Measurements from ENCODE around the gene RHEBL1.

RHEBL1 gene

GRCh38 chr12:49044660-49045059 is 25.1 kb downstream of the RHEBL1 start:
- no peak for DNase-seq (ENCODE audit: low spot score)
- no peak for TF ChIP-seq CTCF (IDR thresholded peaks at IDR 0.05; ENCODE audit: extremely low read depth, missing control alignments)

GRCh38 chr12:49043856-49044258 is 25.9 kb downstream of the RHEBL1 start:
- TF ChIP-seq CTCF (IDR thresholded peaks at IDR 0.05; ENCODE audit: extremely low read depth, missing control alignments) = peak; percentile 75
- peak; percentile 86 for DNase-seq (ENCODE audit: low spot score)

GRCh38 chr12:49043241-49043640 is 26.5 kb downstream of the RHEBL1 start:
- DNase-seq (ENCODE audit: low spot score) = no peak
- no peak for TF ChIP-seq CTCF (IDR thresholded peaks at IDR 0.05; ENCODE audit: extremely low read depth, missing control alignments)

- DNase-seq (ENCODE audit: low spot score) = no peak
- TF ChIP-seq CTCF (IDR thresholded peaks at IDR 0.05; ENCODE audit: extremely low read depth, missing control alignments) = no peak
Measured at GRCh38 chr12:49041881-49042484, 27.8 kb downstream of the RHEBL1 start.

GRCh38 chr12:49041036-49041880 is 28.5 kb downstream of the RHEBL1 start:
- no peak for TF ChIP-seq CTCF (IDR thresholded peaks at IDR 0.05; ENCODE audit: extremely low read depth, missing control alignments)
- no peak for DNase-seq (ENCODE audit: low spot score)

- DNase-seq (ENCODE audit: low spot score) = no peak
- TF ChIP-seq CTCF (IDR thresholded peaks at IDR 0.05; ENCODE audit: extremely low read depth, missing control alignments) = no peak
Measured at GRCh38 chr12:49040364-49040855, 29.4 kb downstream of the RHEBL1 start.
